ENCODE data around the gene AP3D1. TPM values are rescaled to one million over a fixed set of nuclear protein-coding genes. Genes with fewer than 3 reads are reported as not detected.

The AP3D1 gene
- total RNA-seq, 1 donor from 2014 or later = 98.8 TPM

GRCh38 chr19:2167896-2168618 is 16.7 kb upstream of the AP3D1 start:
- peak overlapping the region; percentile 31 to 39 for H3K4me3 ChIP-seq

GRCh38 chr19:2166741-2167738 is 15.7 kb upstream of the AP3D1 start:
- intact Hi-C loops (cut with DNase I) = loop anchor here (5.0 to 10.0 kb wide), 4 partner anchors 100 to 1288 kb away; partner anchors contain the start of gene MKNK2
- Histone ChIP-seq H3K4me3 (peak overlapping the region in 1 of 2 donors; percentile 39), H3K27me3 (no peaks in the 10 kb centered on the region), H3K4me1 (peaks cover 13 to 48% of the 10 kb centered on the region in 2 donors), H3K27ac (peak overlapping the region; percentile 84 to 97), H3K36me3 (no peaks in the 10 kb centered on the region), H3K9me3 (no peaks in the 10 kb centered on the region)
- TF ChIP-seq CTCF (IDR thresholded peaks at IDR 0.05) = no peak
- DNase-seq (ENCODE audit: low spot score in 2 of 2) = peak; percentile 35 to 93

More at GRCh38 chr19:2167896-2168618, 16.7 kb upstream of the AP3D1 start:
- peak; percentile 63 to 90 for DNase-seq (ENCODE audit: low spot score in 2 of 2)
- H3K27me3 ChIP-seq = no peaks in the 10 kb centered on the region
- TF ChIP-seq CTCF (IDR thresholded peaks at IDR 0.05) = no peak
- H3K4me1 ChIP-seq = peaks cover 13 to 46% of the 10 kb centered on the region in 2 donors
- intact Hi-C loops (cut with DNase I) = loop anchor here (1.0 to 10.0 kb wide), 5 partner anchors 17 to 1287 kb away; partner anchors contain the start of genes AP3D1 and MKNK2
- no peaks in the 10 kb centered on the region for H3K9me3 ChIP-seq
- peak overlapping the region; percentile 84 to 97 for H3K27ac ChIP-seq
- no peaks in the 10 kb centered on the region for H3K36me3 ChIP-seq

- Histone ChIP-seq H3K27ac (peak overlapping the region; percentile 86 to 97), H3K9me3 (no peaks in the 10 kb centered on the region), H3K4me1 (peaks cover 10 to 41% of the 10 kb centered on the region in 2 donors), H3K27me3 (no peaks in the 10 kb centered on the region), H3K36me3 (no peaks in the 10 kb centered on the region), H3K4me3 (peak overlapping the region; percentile 68 to 85)
- TF ChIP-seq CTCF (IDR thresholded peaks at IDR 0.05) = no peak
- no peak for DNase-seq (ENCODE audit: low spot score in 2 of 2)
- intact Hi-C loops (cut with DNase I) = loop anchor here (10.0 kb wide), 2 partner anchors 470 to 1290 kb away; no protein-coding TSS in a partner anchor
Measured at GRCh38 chr19:2164020-2164998, 12.9 kb upstream of the AP3D1 start.

GRCh38 chr19:2160379-2160778 is 9.0 kb upstream of the AP3D1 start:
- intact Hi-C loops (cut with DNase I) = loop anchor here (10.0 kb wide), 2 partner anchors 474 to 1294 kb away; no protein-coding TSS in a partner anchor
- TF ChIP-seq CTCF (IDR thresholded peaks at IDR 0.05) = no peak
- H3K27ac ChIP-seq = no peak overlapping the region

More at GRCh38 chr19:2160379-2160778, 9.0 kb upstream of the AP3D1 start:
- Histone ChIP-seq H3K27me3 (no peaks in the 10 kb centered on the region), H3K9me3 (no peaks in the 10 kb centered on the region), H3K4me1 (peaks cover 0 to 10% of the 10 kb centered on the region in 2 donors), H3K4me3 (no peak overlapping the region), H3K36me3 (no peaks in the 10 kb centered on the region)
- DNase-seq (ENCODE audit: low spot score in 2 of 2) = no peak

All from ascending aorta (tissue), 2 donors.